Fibroblast of lung (primary cell): ENCODE measurements around the gene CLIP2. TPM values are rescaled to one million over a fixed set of nuclear protein-coding genes. Genes with fewer than 3 reads are reported as not detected.

ENCODE experiments used
- DNase-seq, 2 donors: peaks; one replicate each; pipeline versions ENCODE4 v3.0.0 to v3.0.0-alpha.2; 2010; ENCODE audit warnings: low read depth in 2 of 2
- H2AFZ ChIP-seq: 2 replicates; pipeline ENCODE4 v1.5.1; 2012; ENCODE audit warnings: low read length, control low read depth, inconsistent platforms
- H3K27ac ChIP-seq: 2 replicates; pipeline ENCODE4 v1.5.1; 2011; ENCODE audit warnings: low read length, control low read depth; ENCODE audit not compliant: insufficient read depth
- H3K27me3 ChIP-seq: 2 replicates; pipeline ENCODE4 v1.5.1; 2011; ENCODE audit warnings: mild to moderate bottlenecking, low read length; ENCODE audit not compliant: control insufficient read depth, insufficient read depth
- H3K36me3 ChIP-seq: 2 replicates; pipeline ENCODE4 v1.5.1; 2011; ENCODE audit warnings: low read length; ENCODE audit not compliant: control insufficient read depth, insufficient read depth
- H3K4me1 ChIP-seq: 2 replicates; pipeline ENCODE4 v1.5.1; 2011; ENCODE audit warnings: low read length; ENCODE audit not compliant: control insufficient read depth, insufficient read depth; ENCODE audit errors: extremely low read depth
- H3K4me2 ChIP-seq: 2 replicates; pipeline ENCODE4 v1.5.1; 2011; ENCODE audit warnings: low read length, control low read depth; ENCODE audit not compliant: insufficient read depth; ENCODE audit errors: extremely low read depth
- H3K4me3 ChIP-seq, 4 experiments: fragments of 200-600 bp in 1 of 4; sonication (generic) in 1 of 4; replicated peaks in 1 of 4; 2 replicates each; pipeline ENCODE4 v1.5.1; 2011 to 2016; ENCODE audit warnings: low read length in 4 of 4, low read depth in 3 of 4, mild to moderate bottlenecking in 3 of 4, control low read depth in 2 of 4, inconsistent platforms in 1 of 4, mixed read lengths in 1 of 4; ENCODE audit not compliant: insufficient read depth in 1 of 4; ENCODE audit errors: control extremely low read depth in 1 of 4
- H3K79me2 ChIP-seq: 2 replicates; pipeline ENCODE4 v1.5.1; 2012; ENCODE audit warnings: mild to moderate bottlenecking, low read length, inconsistent platforms; ENCODE audit not compliant: control insufficient read depth, insufficient read depth
- H3K9ac ChIP-seq: 2 replicates; pipeline ENCODE4 v1.5.1; 2011; ENCODE audit warnings: mild to moderate bottlenecking, low read length, control low read depth; ENCODE audit not compliant: insufficient read depth
- H3K9me3 ChIP-seq: 2 replicates; pipeline ENCODE4 v1.5.1; 2012; ENCODE audit warnings: low read depth, low read length; ENCODE audit not compliant: control insufficient read depth, insufficient read depth
- H4K20me1 ChIP-seq: 2 replicates; pipeline ENCODE4 v1.5.1; 2011; ENCODE audit warnings: low read length; ENCODE audit not compliant: control insufficient read depth, insufficient read depth; ENCODE audit errors: extremely low read depth
- EZH2 ChIP-seq: IDR thresholded peaks from 2 replicates; pipeline ENCODE4 v1.5.1; 2012; ENCODE audit warnings: low read length, control low read depth, mild to moderate bottlenecking; ENCODE audit errors: missing control alignments
- polyA plus RNA-seq, 2 donors: library from polyadenylated mRNA; depleted of rRNA in 1 of 2; stranded (reverse) in 1 of 2; unstranded in 1 of 2; fragments of >200 nt; gene quantifications; 2 replicates each; pipeline ENCODE4 v1.2.1, GENCODE V29; 2011 to 2012; ENCODE audit warnings: missing spikeins in 1 of 2
- total RNA-seq: library from RNA; depleted of rRNA; stranded (reverse); fragments of >200 nt; gene quantifications from 2 replicates; pipeline ENCODE4 v1.2.1, GENCODE V29; 2014
- TF ChIP-seq, protein P1 (sequence below), 2 donors: IDR thresholded peaks in 1 of 2; conservative IDR thresholded peaks in 1 of 2; 1 replicate in 1 of 2; 2 replicates in 1 of 2; pipeline ENCODE4 v1.5.1; 2011 to 2012; ENCODE audit warnings: low read length in 2 of 2, control low read depth in 1 of 2, inconsistent platforms in 1 of 2, low read depth in 1 of 2, mild to moderate bottlenecking in 1 of 2

Gene CLIP2
- total and polyA plus RNA-seq, 2 donors (not counting 1 experiment from before 2014, with no cell fraction given), result 13.1 to 77.8 TPM

DNA sequence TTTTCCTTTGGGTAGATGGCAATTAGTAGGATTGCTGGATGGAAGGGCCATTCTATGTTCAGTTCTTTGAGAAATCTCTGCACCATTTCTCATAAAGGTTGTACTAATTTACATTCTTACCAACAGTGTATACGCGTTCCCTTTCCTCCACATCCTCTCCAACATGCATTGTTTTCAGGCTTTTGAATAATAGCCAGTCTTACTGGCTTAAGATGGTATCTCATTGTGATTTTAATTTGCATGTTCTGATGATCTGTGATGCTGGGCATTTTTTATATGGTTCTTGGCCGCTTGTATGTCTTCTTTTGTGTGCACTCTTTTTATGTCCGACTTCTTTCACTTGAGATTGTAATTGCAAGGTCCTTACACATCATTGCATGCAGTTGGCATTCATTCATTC is 11.7 kb downstream of the CLIP2 start:
- H3K36me3 ChIP-seq, result no peaks in the 10 kb centered on the region
- H3K9me3 ChIP-seq, result no peaks in the 10 kb centered on the region
- peaks cover 49% of the 10 kb centered on the region for H3K79me2 ChIP-seq

DNA sequence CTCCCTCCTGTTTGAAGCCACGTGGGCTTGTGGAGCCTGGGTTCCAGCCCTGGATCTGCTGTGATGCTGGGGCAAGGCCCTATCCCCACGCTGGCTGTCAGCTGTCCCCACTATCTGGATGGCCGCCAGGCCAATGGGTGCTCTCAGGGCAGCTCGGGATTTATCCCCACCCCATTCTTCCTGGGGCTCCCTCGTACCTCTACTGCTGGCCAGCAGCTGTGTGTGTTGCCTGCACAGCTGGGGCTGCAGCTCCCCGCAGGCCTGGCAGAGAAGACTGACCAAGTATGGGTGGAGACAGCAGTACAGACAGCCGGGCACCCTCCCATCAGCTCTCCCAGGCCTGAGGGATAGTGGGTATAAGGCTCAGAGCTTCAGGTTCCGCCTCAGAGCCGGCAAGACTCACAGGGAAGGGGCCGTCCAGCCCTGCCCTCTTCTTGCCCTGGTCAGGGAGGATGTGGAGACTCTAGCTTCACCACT is 13.6 kb downstream of the CLIP2 start:
- DNase-seq, result peak in 1 of 2 donors; percentile 36
- Histone ChIP-seq H3K79me2 (peaks cover 41% of the 10 kb centered on the region), H4K20me1 (peaks cover 3% of the 10 kb centered on the region)

More for the DNA sequence above, 11.7 kb downstream of the CLIP2 start:
- H3K27ac ChIP-seq, result no peak overlapping the region
- peaks cover 8% of the 10 kb centered on the region for H3K4me1 ChIP-seq
- TF ChIP-seq, protein P1, sequence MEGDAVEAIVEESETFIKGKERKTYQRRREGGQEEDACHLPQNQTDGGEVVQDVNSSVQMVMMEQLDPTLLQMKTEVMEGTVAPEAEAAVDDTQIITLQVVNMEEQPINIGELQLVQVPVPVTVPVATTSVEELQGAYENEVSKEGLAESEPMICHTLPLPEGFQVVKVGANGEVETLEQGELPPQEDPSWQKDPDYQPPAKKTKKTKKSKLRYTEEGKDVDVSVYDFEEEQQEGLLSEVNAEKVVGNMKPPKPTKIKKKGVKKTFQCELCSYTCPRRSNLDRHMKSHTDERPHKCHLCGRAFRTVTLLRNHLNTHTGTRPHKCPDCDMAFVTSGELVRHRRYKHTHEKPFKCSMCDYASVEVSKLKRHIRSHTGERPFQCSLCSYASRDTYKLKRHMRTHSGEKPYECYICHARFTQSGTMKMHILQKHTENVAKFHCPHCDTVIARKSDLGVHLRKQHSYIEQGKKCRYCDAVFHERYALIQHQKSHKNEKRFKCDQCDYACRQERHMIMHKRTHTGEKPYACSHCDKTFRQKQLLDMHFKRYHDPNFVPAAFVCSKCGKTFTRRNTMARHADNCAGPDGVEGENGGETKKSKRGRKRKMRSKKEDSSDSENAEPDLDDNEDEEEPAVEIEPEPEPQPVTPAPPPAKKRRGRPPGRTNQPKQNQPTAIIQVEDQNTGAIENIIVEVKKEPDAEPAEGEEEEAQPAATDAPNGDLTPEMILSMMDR (conservative IDR thresholded peaks at IDR 0.05 in 1 of 2, IDR thresholded peaks at IDR 0.05 in 1 of 2; ENCODE audit: low read depth in 1 of 2, low read length in 2 of 2), result no peak
- no peak for TF ChIP-seq EZH2
- peaks cover 3% of the 10 kb centered on the region for H4K20me1 ChIP-seq
- H3K27me3 ChIP-seq, result no peaks in the 10 kb centered on the region
- no peak overlapping the region for H3K9ac ChIP-seq
- DNase-seq, result no peak
- H2AFZ ChIP-seq, result no peak overlapping the region
- H3K4me3 ChIP-seq, result no peak overlapping the region
- H3K4me2 ChIP-seq, result no peak overlapping the region

DNA sequence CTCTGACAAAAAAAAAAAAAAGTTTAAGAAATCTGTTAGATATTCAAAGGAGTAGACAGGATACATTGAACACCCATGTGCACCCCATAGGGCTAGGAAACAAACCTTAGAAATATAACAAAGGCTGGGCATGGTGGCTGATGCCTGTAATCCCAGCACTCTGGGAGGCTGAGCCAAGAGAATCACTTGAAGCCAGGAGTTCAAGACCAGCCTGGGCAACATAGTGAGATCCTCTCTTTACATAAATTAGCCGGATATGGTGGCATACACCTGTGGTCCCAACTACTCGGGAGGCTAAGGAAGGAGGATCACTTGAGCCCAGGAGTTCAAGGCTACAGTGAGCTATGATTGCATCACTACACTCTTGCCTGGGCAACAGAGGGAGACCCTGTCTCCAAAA is 15.3 kb downstream of the CLIP2 start:
- peaks cover 37% of the 10 kb centered on the region for H3K79me2 ChIP-seq
- TF ChIP-seq, protein P1 (conservative IDR thresholded peaks at IDR 0.05 in 1 of 2, IDR thresholded peaks at IDR 0.05 in 1 of 2; ENCODE audit: low read depth in 1 of 2, low read length in 2 of 2), result no peak
- no peaks in the 10 kb centered on the region for H3K36me3 ChIP-seq
- peaks cover 3% of the 10 kb centered on the region for H4K20me1 ChIP-seq
- no peaks in the 10 kb centered on the region for H3K27me3 ChIP-seq
- no peak overlapping the region for H3K27ac ChIP-seq
- no peak overlapping the region for H2AFZ ChIP-seq
- no peaks in the 10 kb centered on the region for H3K9me3 ChIP-seq
- no peak for DNase-seq
- no peak overlapping the region for H3K4me3 ChIP-seq
- H3K4me1 ChIP-seq, result peaks cover 16% of the 10 kb centered on the region
- H3K4me2 ChIP-seq, result no peak overlapping the region
- no peak overlapping the region for H3K9ac ChIP-seq

More for the DNA sequence above, 13.6 kb downstream of the CLIP2 start:
- Histone ChIP-seq H3K36me3 (no peaks in the 10 kb centered on the region), H3K4me3 (no peak overlapping the region), H3K27me3 (no peaks in the 10 kb centered on the region), H3K4me1 (peaks cover 16% of the 10 kb centered on the region), H3K4me2 (no peak overlapping the region), H3K9ac (no peak overlapping the region), H3K9me3 (no peaks in the 10 kb centered on the region), H2AFZ (no peak overlapping the region), H3K27ac (no peak overlapping the region)
- no peak for TF ChIP-seq EZH2
- TF ChIP-seq, protein P1 (conservative IDR thresholded peaks at IDR 0.05 in 1 of 2, IDR thresholded peaks at IDR 0.05 in 1 of 2; ENCODE audit: low read depth in 1 of 2, low read length in 2 of 2), result no peak
